A549 treated with ZK216348 at 1 μM for 4 hours (cell line): ENCODE results near the gene RAB39B. TPM values are rescaled to one million over a fixed set of nuclear protein-coding genes. Genes with fewer than 3 reads are reported as not detected.

ENCODE experiments used
- total RNA-seq: library from RNA; stranded (reverse); fragments of 200-300 nt; extraction: Qiagen RNA extraction; gene quantifications from 5 replicates; pipeline ENCODE4 v1.2.3, GENCODE V29; 2022; ENCODE audit warnings: low read depth

RAB39B gene
- total RNA-seq: 0.63 to 0.78 TPM (median 0.69 TPM) in 5 replicates

GRCh38 chrX:155263854-155264628, at the start of gene RAB39B:
Gene RAB39B, minus strand, starts transcription at chrX:155264491. Its CDS starts 203 bp downstream, at chrX:155264288.

GRCh38 chrX:155216179-155216939, 47.9 kb downstream of the RAB39B start, which contains the start of gene VBP1:
Gene VBP1, plus strand, starts transcription at chrX:155216460. Its CDS starts 23 bp downstream, at chrX:155216483.

Other genes starting within 250 kb of the RAB39B start
- 3.7 to 4.5 TPM (median 4.3 TPM) in 5 replicates for gene F8, start 241.8 kb downstream of the RAB39B start, total RNA-seq
- 100 to 133 TPM (median 116 TPM) in 5 replicates for gene FUNDC2, start 237.6 kb downstream of the RAB39B start, total RNA-seq
- gene CMC4, start 193.4 kb downstream of the RAB39B start, total RNA-seq: 15.4 to 17.0 TPM (median 16.0 TPM) in 5 replicates
- gene MTCP1, start 193.4 kb downstream of the RAB39B start, total RNA-seq: 11.2 to 25.1 TPM (median 20.2 TPM) in 5 replicates
- 22.7 to 31.6 TPM (median 25.2 TPM) in 5 replicates for gene BRCC3, start 193.0 kb downstream of the RAB39B start, total RNA-seq
- 33.5 to 80.7 TPM (median 49.8 TPM) in 5 replicates for gene VBP1, start 48.0 kb downstream of the RAB39B start, total RNA-seq
- 0.11 to 0.20 TPM (median 0.12 TPM) in 3 of 5 replicates, not detected in the others for gene CLIC2, start 70.1 kb upstream of the RAB39B start, total RNA-seq
- gene F8A2, start 117.6 kb upstream of the RAB39B start, total RNA-seq: not detected in 5 replicates
- gene F8A3, start 194.1 kb upstream of the RAB39B start, total RNA-seq: 0.38 to 2.1 TPM (median 1.0 TPM) in 5 replicates